Heart left ventricle (tissue), 13 donors: ENCODE data around the gene STC2.
"Not testable (repeated sequence)": the region's sequence is repeated elsewhere in the genome, so short reads cannot be mapped to it uniquely, and the experiment has no call there.

ENCODE experiments used
- CTCF ChIP-seq, 12 donors: fragments of 200-600 bp; sonication (generic) in 4 of 12; IDR thresholded peaks; one replicate each; pipeline versions ENCODE4 v1.5.0 to v1.8.0; 2018 to 2022; ENCODE audit warnings: antibody characterized with exemption in 12 of 12, mild to moderate bottlenecking in 5 of 12
- POLR2A ChIP-seq, 2 donors: fragments of 450-650 bp; IDR thresholded peaks; one replicate each; pipeline ENCODE4 v1.6.1; 2017; ENCODE audit warnings: antibody characterized with exemption in 2 of 2, mild to moderate bottlenecking in 2 of 2, moderate library complexity in 2 of 2
- donor health status: ischemic (EF 13 %, LVEDD 7.1; RV severe dilation, severe dysfunction).
- donor health status: DM: no; HTN: yes; CAD: no.
- donor health status: DM: no; HTN: no; CAD: no.
- donor health status: ischemic (EF 25% LVEDD 6.9; RV normal size, moderate dysfunction).
- donor health status: ischemic (EF 25% LVEDD 5.7; RV mildly dilated, moderate dysfunction).
- donor health status: ischemic (EF 35%, LVEDD 5.7; RV mildly dilated, moderate dysfunction).
- donor health status: nonischemic (EF 11% LVEDD 7.7; RV severe dilation, severe dysfunction).
- donor health status: DM: yes; HTN: yes; CAD: no.
- donor health status: PGD.
- donor health status: ischemic (EF 29% LVEDD 5.4; RV normal size, mild dysfunction).
- donor health status: nonischemic (EF 23%, LVEDD 6.1; RV moderate dilation, normal function).

DNA sequence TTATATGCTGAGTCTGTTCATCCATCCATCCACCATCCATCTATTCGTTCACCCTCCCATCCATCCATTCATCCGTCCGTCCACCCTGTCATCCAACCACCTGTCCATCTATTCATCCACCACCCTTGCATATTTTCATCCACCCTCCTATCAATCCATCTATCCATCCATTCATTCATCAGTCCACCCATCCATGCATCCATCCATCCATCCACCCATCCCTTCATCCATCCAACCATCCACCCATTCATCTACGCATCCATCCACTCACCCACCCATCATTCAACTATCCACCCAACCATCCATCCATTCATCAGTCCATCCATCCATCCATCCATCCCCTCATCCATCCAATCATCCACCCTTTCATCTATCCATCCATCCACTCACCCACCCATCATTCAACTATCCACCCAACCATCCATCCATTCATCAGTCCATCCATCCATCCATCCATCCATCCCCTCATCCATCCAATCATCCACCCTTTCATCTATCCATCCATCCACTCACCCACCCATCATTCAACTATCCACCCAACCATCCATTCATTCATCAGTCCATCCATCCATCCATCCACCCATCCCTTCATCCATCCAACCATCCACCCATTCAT is 43.8 kb downstream of the STC2 start:
- not testable (repeated sequence) for TF ChIP-seq CTCF, POLR2A (IDR thresholded peaks at IDR 0.05)
